Activated gamma-delta T cell (primary cell): ENCODE results near the gene EXOC4.

Experiments
- DNase-seq: peaks from one replicate; lab custom pipeline; 2025; lab: John Stamatoyannopoulos, UW

The EXOC4 gene

GRCh38 chr7:133573554-133574265, 320.8 kb downstream of the EXOC4 start:
- DNase-seq: no peak

GRCh38 chr7:133575726-133576440, 323.0 kb downstream of the EXOC4 start:
- DNase-seq: no peak

GRCh38 chr7:133576612-133577168, 323.8 kb downstream of the EXOC4 start:
- DNase-seq: no peak

- DNase-seq: no peak
Measured at GRCh38 chr7:133582766-133583523, 330.1 kb downstream of the EXOC4 start.

- DNase-seq: no peak
Measured at GRCh38 chr7:133583545-133584171, 330.8 kb downstream of the EXOC4 start.

GRCh38 chr7:133584956-133585668, 332.2 kb downstream of the EXOC4 start:
- DNase-seq: no peak

GRCh38 chr7:133586253-133586652, 333.4 kb downstream of the EXOC4 start:
- DNase-seq: no peak

GRCh38 chr7:133587903-133588302, 335.0 kb downstream of the EXOC4 start:
- DNase-seq: no peak

- no peak for DNase-seq
Measured at GRCh38 chr7:133590795-133591194, 337.9 kb downstream of the EXOC4 start.

GRCh38 chr7:133591704-133592340, 338.9 kb downstream of the EXOC4 start:
- no peak for DNase-seq

GRCh38 chr7:133593561-133593960, 340.7 kb downstream of the EXOC4 start:
- DNase-seq: no peak

GRCh38 chr7:133601617-133602016, 348.7 kb downstream of the EXOC4 start:
- DNase-seq: no peak

GRCh38 chr7:133602291-133602690, 349.4 kb downstream of the EXOC4 start:
- no peak for DNase-seq

GRCh38 chr7:133606991-133607390, 354.1 kb downstream of the EXOC4 start:
- DNase-seq: no peak

- no peak for DNase-seq
Measured at GRCh38 chr7:133609806-133610205, 356.9 kb downstream of the EXOC4 start.

- DNase-seq: no peak
Measured at GRCh38 chr7:133611955-133612354, 359.1 kb downstream of the EXOC4 start.

- no peak for DNase-seq
Measured at GRCh38 chr7:133613250-133613790, 360.4 kb downstream of the EXOC4 start.

- DNase-seq: no peak
Measured at GRCh38 chr7:133614251-133614650, 361.4 kb downstream of the EXOC4 start.

- no peak for DNase-seq
Measured at GRCh38 chr7:133618970-133619369, 366.1 kb downstream of the EXOC4 start.

GRCh38 chr7:133619491-133619890, 366.6 kb downstream of the EXOC4 start:
- no peak for DNase-seq

GRCh38 chr7:133623721-133624120, 370.8 kb downstream of the EXOC4 start:
- no peak for DNase-seq
